ENCODE results near the gene UST. TPM values are rescaled to one million over a fixed set of nuclear protein-coding genes. Genes with fewer than 3 reads are reported as not detected.
A peak's percentile ranks its signal among the peaks of the same experiment; 100 is the strongest.

The UST gene
- total RNA-seq: 1 to 10 TPM in 3 of 6 experiments, under 1 TPM in 3; 0.44 to 1.9 (median 0.91) TPM
- long read RNA-seq: 0 reads

- peak; percentile 73 to 79 (median 76) for ATAC-seq
Observed at GRCh38 chr6:148746363-148747144, at the start of gene UST. Gene UST, plus strand, starts transcription at chr6:148747030. Its CDS starts 401 bp downstream, at chr6:148747431.

GRCh38 chr6:148697895-148698440 is 48.9 kb upstream of the UST start:
- WGBS (ENCODE audit: insufficient coverage, low coverage, low lambda C conversion rate, missing lambda C conversion rate): 80% methylated on average over 1 of the region's 26 CpGs
- no peaks in the 10 kb centered on the region for H3K9me3 ChIP-seq
- intact Hi-C loops (cut with DNase I): no loop called here
- no peak overlapping the region for H3K27ac ChIP-seq
- no peak for DNase-seq
- no peak overlapping the region for H3K4me3 ChIP-seq
- H3K36me3 ChIP-seq: no peaks in the 10 kb centered on the region
- no peak for ATAC-seq
- H3K4me1 ChIP-seq: peaks cover 0 to 5% (median 0%) of the 10 kb centered on the region in 4 donors
- no peaks in the 10 kb centered on the region for H3K27me3 ChIP-seq
- no peak for TF ChIP-seq CTCF (IDR thresholded peaks at IDR 0.05)
- TF ChIP-seq POLR2A (IDR thresholded peaks at IDR 0.05): no peak

More at GRCh38 chr6:148746363-148747144, at the start of gene UST:
- no peaks in the 10 kb centered on the region for H3K36me3 ChIP-seq
- WGBS (ENCODE audit: insufficient coverage, low coverage, low lambda C conversion rate, missing lambda C conversion rate): 0% methylated on average over 29 of the region's 50 CpGs
- TF ChIP-seq CTCF (IDR thresholded peaks at IDR 0.05) (peak in 3 of 4 donors; percentile 7 to 28 (median 17)), POLR2A (IDR thresholded peaks at IDR 0.05) (peak; percentile 25)
- peak within 1 kb of the TSS; percentile 44 to 55 (median 45) for H3K4me3 ChIP-seq
- peak within 1 kb of the TSS in 2 of 3 donors; percentile 17 to 18 for H3K27ac ChIP-seq
- peaks cover 0 to 14% (median 2%) of the 10 kb centered on the region in 4 donors for H3K4me1 ChIP-seq
- peak; percentile 44 to 75 (median 59) for DNase-seq
- H3K9me3 ChIP-seq: no peaks in the 10 kb centered on the region
- intact Hi-C loops (cut with DNase I): loop anchor here in 1 of 2 donors (10.0 kb wide), 1 partner anchor 208 kb away; no protein-coding TSS in a partner anchor
- H3K27me3 ChIP-seq: peaks cover 0 to 6% of the 10 kb centered on the region in 2 donors

GRCh38 chr6:148698671-148699180 is 48.1 kb upstream of the UST start:
- no peak overlapping the region for H3K4me3 ChIP-seq
- TF ChIP-seq POLR2A (IDR thresholded peaks at IDR 0.05) (no peak), CTCF (IDR thresholded peaks at IDR 0.05) (no peak)
- WGBS (ENCODE audit: insufficient coverage, low coverage, low lambda C conversion rate, missing lambda C conversion rate): no CpG with 5 or more reads among the region's 27 CpGs
- H3K27ac ChIP-seq: no peak overlapping the region
- intact Hi-C loops (cut with DNase I): no loop called here
- H3K36me3 ChIP-seq: no peaks in the 10 kb centered on the region
- no peaks in the 10 kb centered on the region for H3K27me3 ChIP-seq
- DNase-seq (no peak), ATAC-seq (no peak)
- H3K4me1 ChIP-seq: peaks cover 0 to 5% (median 0%) of the 10 kb centered on the region in 4 donors
- H3K9me3 ChIP-seq: no peaks in the 10 kb centered on the region

- Histone ChIP-seq H3K9me3 (no peaks in the 10 kb centered on the region), H3K36me3 (no peaks in the 10 kb centered on the region), H3K27ac (peak overlapping the region in 1 of 3 donors; percentile 10), H3K27me3 (no peaks in the 10 kb centered on the region), H3K4me3 (peak overlapping the region in 2 of 3 donors; percentile 32 to 50), H3K4me1 (peaks cover 0 to 5% (median 0%) of the 10 kb centered on the region in 4 donors)
- no peak for ATAC-seq
- DNase-seq: no peak
- TF ChIP-seq POLR2A (IDR thresholded peaks at IDR 0.05) (no peak), CTCF (IDR thresholded peaks at IDR 0.05) (no peak)
- intact Hi-C loops (cut with DNase I): no loop called here
- 41% methylated on average over 2 of the region's 2 CpGs for WGBS (ENCODE audit: insufficient coverage, low coverage, low lambda C conversion rate, missing lambda C conversion rate)
Observed at GRCh38 chr6:148700047-148700715, 46.6 kb upstream of the UST start.

All from right lobe of liver (tissue), 6 donors.